ENCODE results near the gene AHNAK. TPM values are rescaled to one million over a fixed set of nuclear protein-coding genes. Genes with fewer than 3 reads are reported as not detected.
"Not testable (repeated sequence)": the region's sequence is repeated elsewhere in the genome, so short reads cannot be mapped to it uniquely, and the experiment has no call there.

Gene AHNAK
- total RNA-seq, 4 donors from 2014 or later: 1,345 to 1,611 (median 1,532) TPM

DNA sequence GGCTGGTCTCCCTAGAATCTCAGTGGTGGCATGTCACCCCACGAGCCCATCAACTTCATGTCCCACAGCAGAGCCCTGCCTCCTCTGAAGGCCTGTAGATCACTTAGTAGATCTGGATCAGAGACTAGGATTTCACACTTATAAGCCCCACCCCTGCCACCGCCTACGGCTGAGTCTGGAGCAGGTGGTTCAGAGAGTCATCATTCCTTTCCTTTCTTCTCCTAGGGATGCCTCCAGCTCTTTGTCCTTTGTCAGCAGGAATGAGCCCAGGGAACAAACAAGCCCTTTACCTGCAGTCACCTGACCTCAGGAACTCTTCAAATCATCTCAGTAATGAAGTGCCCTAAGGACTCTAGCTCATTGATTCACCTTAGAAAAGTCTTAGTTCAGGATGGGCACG is 90.0 kb downstream of the AHNAK start:
- 76 to 81% methylated on average over 4 of the region's 4 CpGs for WGBS, 2 donors
- H3K4me3 ChIP-seq (ENCODE audit: low read depth, poor library complexity, severe bottlenecking): no peak overlapping the region
- intact Hi-C loops (cut with DNase I; ENCODE audit: low total_unique reads): no loop called here
- DNase-seq (ENCODE audit: low spot score in 2 of 2): no peak
- no peak for TF ChIP-seq POLR2A (IDR thresholded peaks at IDR 0.05)
- TF ChIP-seq, protein P1, sequence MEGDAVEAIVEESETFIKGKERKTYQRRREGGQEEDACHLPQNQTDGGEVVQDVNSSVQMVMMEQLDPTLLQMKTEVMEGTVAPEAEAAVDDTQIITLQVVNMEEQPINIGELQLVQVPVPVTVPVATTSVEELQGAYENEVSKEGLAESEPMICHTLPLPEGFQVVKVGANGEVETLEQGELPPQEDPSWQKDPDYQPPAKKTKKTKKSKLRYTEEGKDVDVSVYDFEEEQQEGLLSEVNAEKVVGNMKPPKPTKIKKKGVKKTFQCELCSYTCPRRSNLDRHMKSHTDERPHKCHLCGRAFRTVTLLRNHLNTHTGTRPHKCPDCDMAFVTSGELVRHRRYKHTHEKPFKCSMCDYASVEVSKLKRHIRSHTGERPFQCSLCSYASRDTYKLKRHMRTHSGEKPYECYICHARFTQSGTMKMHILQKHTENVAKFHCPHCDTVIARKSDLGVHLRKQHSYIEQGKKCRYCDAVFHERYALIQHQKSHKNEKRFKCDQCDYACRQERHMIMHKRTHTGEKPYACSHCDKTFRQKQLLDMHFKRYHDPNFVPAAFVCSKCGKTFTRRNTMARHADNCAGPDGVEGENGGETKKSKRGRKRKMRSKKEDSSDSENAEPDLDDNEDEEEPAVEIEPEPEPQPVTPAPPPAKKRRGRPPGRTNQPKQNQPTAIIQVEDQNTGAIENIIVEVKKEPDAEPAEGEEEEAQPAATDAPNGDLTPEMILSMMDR (IDR thresholded peaks at IDR 0.05): no peak

DNA sequence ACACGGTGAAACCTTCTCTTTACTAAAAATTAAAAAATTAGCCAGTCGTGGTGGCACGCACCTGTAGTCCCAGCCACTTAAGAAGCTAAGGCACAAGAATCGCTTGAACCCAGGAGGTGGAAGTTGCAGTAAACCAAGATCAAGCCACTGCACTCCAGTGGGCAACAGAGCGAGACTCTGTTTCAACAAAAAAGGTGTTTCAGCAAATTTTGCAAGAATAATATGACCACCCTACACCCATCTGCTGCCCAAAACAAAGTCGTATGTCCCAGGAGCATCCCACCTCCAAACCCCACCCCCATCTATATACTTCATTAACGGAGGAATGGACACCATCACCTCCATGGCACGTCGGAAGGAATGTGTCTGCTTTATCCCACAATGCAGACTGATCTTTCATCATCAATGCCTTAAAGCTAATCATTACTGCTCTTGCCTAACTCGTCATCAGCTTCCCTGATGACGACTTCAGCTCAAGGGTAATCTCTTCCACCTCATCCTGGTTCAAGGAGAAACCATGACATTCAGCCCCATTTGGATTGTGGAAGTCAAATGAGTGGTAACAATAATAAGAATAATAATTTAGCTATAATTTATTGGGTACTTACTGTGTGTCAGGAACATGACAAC is 93.7 kb downstream of the AHNAK start:
- 90 to 93% methylated on average over 11 of the region's 11 CpGs for WGBS, 2 donors
- no peak overlapping the region for H3K4me3 ChIP-seq (ENCODE audit: low read depth, poor library complexity, severe bottlenecking)
- intact Hi-C loops (cut with DNase I; ENCODE audit: low total_unique reads): no loop called here
- TF ChIP-seq POLR2A (IDR thresholded peaks at IDR 0.05): no peak
- TF ChIP-seq, protein P1 (IDR thresholded peaks at IDR 0.05): no peak
- no peak for DNase-seq (ENCODE audit: low spot score in 2 of 2)

DNA sequence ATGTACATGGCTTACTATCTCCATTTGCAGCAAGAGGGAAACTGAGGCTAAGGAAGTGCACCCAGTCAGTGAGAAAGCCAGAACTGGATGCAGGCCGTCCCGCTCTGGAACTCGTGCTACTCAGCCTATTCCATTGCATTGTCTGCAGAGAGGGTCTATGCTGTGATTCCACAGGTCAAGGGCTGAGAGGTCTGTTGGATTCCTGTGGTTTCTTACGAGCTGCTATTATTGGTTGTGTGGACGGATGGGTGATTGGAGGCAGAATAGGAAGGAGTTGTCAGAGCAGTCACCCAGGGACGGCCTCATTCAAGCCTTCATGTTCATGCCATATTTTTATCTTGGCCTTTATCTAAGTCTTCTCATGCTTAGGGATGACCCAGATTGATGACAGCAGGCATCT is 94.3 kb downstream of the AHNAK start:
- H3K4me3 ChIP-seq (ENCODE audit: low read depth, poor library complexity, severe bottlenecking): no peak overlapping the region
- intact Hi-C loops (cut with DNase I; ENCODE audit: low total_unique reads): no loop called here
- no peak for DNase-seq (ENCODE audit: low spot score in 2 of 2)
- 91% methylated on average over 6 of the region's 6 CpGs for WGBS, 2 donors
- TF ChIP-seq POLR2A (IDR thresholded peaks at IDR 0.05): no peak
- TF ChIP-seq, protein P1 (IDR thresholded peaks at IDR 0.05): no peak

DNA sequence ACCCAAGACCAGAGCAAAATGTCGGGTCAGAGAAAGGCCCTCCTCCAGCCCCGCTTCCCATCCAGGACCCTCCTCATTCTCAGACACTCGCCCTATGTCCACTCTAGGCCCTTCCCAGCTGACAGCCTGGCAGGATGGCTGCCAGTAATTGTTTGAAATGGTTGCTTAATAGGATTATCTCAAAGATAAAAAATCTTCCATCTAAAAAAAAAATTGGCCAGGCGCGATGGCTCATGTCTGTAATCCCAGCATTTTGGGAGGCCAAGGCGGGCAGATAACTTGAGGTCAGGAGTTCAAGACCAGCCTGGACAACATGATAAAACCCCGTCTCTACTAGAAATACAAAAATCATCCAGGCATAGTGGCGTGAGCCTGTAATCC is 95.4 kb downstream of the AHNAK start:
- no peak for DNase-seq (ENCODE audit: low spot score in 2 of 2)
- TF ChIP-seq, protein P1 (IDR thresholded peaks at IDR 0.05): no peak
- no peak for TF ChIP-seq POLR2A (IDR thresholded peaks at IDR 0.05)
- WGBS, 2 donors: 93 to 95% methylated on average over 8 of the region's 8 CpGs
- intact Hi-C loops (cut with DNase I; ENCODE audit: low total_unique reads): no loop called here
- H3K4me3 ChIP-seq (ENCODE audit: low read depth, poor library complexity, severe bottlenecking): no peak overlapping the region

DNA sequence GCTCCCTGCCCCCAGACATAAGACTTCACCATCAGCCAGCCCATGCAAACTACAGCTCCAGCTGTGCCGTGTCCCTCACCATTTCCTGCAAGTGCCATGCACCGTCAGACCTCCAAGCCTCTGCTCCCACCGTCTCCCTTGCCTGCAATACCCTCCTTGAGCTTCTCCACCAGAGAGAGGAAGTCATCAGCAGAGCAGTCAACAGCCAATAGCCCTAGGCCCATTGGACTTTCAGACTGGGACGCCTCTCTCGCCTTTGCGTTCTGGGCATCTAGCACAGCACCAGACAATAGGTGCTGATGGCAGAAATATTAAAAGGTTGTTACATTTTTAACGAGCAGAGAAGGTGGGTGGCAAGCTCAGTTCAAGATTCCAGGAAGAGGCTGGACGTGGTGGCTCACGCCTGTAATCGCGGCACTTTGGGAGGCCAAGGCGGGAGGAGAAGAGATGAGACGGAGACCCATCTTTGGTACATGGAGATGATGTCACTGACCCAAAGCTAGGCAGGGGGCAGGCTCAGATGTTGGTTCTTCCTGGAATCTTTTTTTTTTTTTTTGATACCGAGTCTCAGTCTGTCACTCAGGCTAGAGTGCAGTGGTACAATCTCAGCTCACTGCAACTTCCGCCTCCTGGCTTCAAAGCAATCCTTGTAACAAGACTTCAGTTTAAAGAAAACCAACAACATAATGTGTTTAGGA is 95.9 kb downstream of the AHNAK start:
- DNase-seq (ENCODE audit: low spot score in 2 of 2): no peak
- intact Hi-C loops (cut with DNase I; ENCODE audit: low total_unique reads): no loop called here
- 92 to 93% methylated on average over 15 of the region's 15 CpGs for WGBS, 2 donors
- no peak overlapping the region for H3K4me3 ChIP-seq (ENCODE audit: low read depth, poor library complexity, severe bottlenecking)
- TF ChIP-seq POLR2A (IDR thresholded peaks at IDR 0.05): no peak
- TF ChIP-seq, protein P1 (IDR thresholded peaks at IDR 0.05): no peak

DNA sequence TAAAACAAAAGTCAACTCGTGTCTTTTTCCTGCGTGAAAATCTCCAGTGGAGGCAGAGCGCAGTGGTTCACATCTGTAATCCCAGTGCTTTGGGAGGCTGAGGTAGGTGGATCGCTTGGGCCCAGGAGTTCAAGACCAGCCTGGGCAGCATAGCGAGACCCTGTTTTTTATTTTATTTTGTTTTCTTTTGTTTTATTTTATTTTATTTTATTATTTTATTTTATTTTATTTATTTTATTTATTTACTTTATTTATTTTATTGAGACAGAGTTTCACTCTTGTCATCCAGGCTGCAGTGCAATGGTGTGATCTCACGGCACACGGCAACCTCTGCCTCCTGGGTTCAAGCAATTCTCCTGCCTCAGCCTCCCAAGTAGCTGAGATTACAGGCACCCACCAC is 96.7 kb downstream of the AHNAK start:
- intact Hi-C loops (cut with DNase I; ENCODE audit: low total_unique reads); H3K4me3 ChIP-seq (ENCODE audit: low read depth, poor library complexity, severe bottlenecking); DNase-seq (ENCODE audit: low spot score in 2 of 2): not testable (repeated sequence)
- 71 to 88% methylated on average over 7 of the region's 7 CpGs for WGBS, 2 donors

Data from lower leg skin (tissue), 4 donors.